Activated T-cell treated with anti-CD3 and anti-CD28 coated beads, Interleukin-2, amount 50 U/mL, for 4 hours (primary cell): ENCODE measurements around the gene PHYHIPL. TPM values are rescaled to one million over a fixed set of nuclear protein-coding genes. Genes with fewer than 3 reads are reported as not detected.
"Not testable (repeated sequence)": the region's sequence is repeated elsewhere in the genome, so short reads cannot be mapped to it uniquely, and the experiment has no call there.

ENCODE experiments used
- ATAC-seq, 2 donors: fragments of 200-7000 bp; cut with Tn5 transposase; one replicate each; pipeline ENCODE4 v1.10.0; 2021
- DNase-seq: peaks from one replicate; pipeline ENCODE4 v3.0.0-alpha.2; 2020
- H3K27me3 Mint-ChIP-seq: one replicate; pipeline ENCODE4 v1.8.0; 2021; ENCODE audit warnings: low read depth, mixed read lengths
- H3K36me3 Mint-ChIP-seq: one replicate; pipeline ENCODE4 v1.8.0; 2022; ENCODE audit warnings: mixed read lengths; ENCODE audit not compliant: insufficient read depth
- H3K4me1 Mint-ChIP-seq: one replicate; pipeline ENCODE4 v1.8.0; 2021; ENCODE audit warnings: low read depth, mixed read lengths
- H3K4me3 Mint-ChIP-seq: one replicate; pipeline ENCODE4 v1.8.0; 2021; ENCODE audit warnings: mild to moderate bottlenecking, moderate library complexity, mixed read lengths
- H3K9me3 Mint-ChIP-seq: one replicate; pipeline ENCODE4 v1.8.0; 2021; ENCODE audit warnings: mixed read lengths
- total RNA-seq, 3 donors: library from RNA; stranded (reverse); gene quantifications; one replicate each; pipeline ENCODE4 v1.2.1, GENCODE V29; 2021

Gene PHYHIPL
- total RNA-seq, 3 donors from 2014 or later = not detected

DNA sequence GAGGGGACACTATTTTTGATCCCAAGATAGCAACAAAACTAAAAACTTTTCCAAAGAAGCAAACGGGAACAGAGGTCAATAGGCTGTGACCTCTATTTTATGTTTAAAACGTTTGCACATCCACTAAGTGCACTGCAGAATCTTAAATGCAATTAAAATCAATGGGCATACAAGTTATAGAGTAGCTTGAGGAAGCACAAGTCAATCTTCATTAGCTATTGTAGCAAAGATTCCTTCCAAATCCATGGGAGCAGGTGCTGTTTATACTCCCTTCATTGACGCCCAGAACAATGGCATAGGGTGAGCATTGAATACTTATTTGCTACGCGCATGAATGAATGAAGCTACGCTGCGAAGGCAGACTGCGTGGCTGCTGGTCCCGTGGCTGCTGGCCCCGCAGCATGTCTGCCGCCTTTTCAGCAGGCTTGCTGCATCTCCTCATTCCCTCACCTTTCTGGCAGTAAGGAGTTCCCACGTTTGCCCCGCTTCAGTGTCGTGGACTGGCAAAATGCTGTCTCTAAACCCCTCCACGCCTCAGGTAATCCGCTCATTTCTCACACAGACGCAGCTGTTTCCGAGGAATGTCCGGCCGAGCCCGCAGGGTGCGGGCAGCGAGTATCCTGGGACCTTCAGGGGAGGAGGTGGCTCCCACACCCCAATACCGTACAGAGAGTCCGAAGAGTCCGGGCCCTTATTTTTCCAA is 754 bp upstream of the PHYHIPL start:
- DNase-seq = no peak
- peak in 1 of 2 donors; percentile 18 for ATAC-seq
- H3K9me3 Mint-ChIP-seq = peaks cover 4% of the 10 kb centered on the region
- H3K27me3 Mint-ChIP-seq = peaks cover 17% of the 10 kb centered on the region
- H3K4me3 Mint-ChIP-seq = no peak overlapping the region
- H3K36me3 Mint-ChIP-seq = no peaks in the 10 kb centered on the region
- no peaks in the 10 kb centered on the region for H3K4me1 Mint-ChIP-seq

DNA sequence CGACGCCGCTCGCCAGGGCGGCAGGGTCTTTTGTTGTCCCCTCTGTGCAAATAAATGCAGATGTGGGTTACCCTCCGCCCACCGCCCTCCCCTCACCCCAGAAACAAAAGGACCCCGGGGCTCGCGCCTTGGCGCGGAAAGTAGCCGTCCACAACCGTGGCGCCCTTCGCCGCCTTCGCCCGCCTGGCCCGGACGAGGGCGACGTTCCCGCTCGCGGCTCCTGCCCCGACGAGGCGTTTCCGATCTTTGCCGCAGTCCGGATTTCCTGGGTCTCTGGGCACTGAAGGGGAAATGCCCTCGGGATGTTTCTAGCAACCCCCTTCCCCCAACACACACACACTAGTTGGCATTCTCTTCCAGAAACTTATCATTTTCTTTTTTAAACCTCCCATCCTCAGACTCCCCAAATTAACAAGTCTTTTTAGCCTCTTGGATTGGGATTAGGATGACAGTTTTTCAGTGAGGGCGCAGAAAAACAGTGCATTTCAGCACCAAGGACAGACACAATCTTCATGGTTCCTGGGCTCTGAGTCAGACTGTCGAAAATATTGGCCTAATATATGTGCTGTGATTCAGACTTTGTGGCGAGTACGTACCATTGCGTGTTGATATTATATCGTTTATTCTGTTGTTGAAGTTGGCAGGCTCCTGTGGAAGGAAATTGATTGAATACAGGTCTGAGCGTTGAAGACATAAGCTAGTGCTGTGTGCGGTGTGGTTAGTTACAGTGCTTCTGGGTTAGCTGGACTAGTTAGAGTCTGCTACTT is 771 bp downstream of the PHYHIPL start:
- H3K4me1 Mint-ChIP-seq = no peaks in the 10 kb centered on the region
- H3K36me3 Mint-ChIP-seq = no peaks in the 10 kb centered on the region
- peaks cover 17% of the 10 kb centered on the region for H3K27me3 Mint-ChIP-seq
- ATAC-seq (no peak), DNase-seq (no peak)
- no peak overlapping the region for H3K4me3 Mint-ChIP-seq
- H3K9me3 Mint-ChIP-seq = peaks cover 4% of the 10 kb centered on the region

DNA sequence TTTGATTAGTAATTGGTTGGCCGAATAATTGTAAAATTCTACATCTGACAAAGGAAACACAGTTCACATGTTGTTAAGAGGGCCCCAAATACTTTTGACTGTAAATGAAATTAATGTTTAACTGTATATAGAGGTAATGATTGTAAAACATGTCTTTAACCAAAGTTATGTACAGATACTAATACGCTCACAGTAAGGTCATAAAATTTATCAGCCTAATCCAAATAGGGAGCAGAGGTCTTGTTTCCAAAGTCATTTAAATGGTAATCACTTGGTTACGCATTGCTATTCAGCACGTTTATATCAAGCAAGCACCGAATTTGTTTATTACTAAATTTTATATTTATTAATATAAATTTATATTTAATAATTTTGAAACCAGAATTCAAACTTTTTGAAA is 1.4 kb downstream of the PHYHIPL start:
- ATAC-seq = no peak
- no peak for DNase-seq
- H3K4me3 Mint-ChIP-seq = no peak overlapping the region
- H3K4me1 Mint-ChIP-seq = no peaks in the 10 kb centered on the region
- H3K9me3 Mint-ChIP-seq = peaks cover 4% of the 10 kb centered on the region
- H3K36me3 Mint-ChIP-seq = no peaks in the 10 kb centered on the region
- H3K27me3 Mint-ChIP-seq = peaks cover 17% of the 10 kb centered on the region

DNA sequence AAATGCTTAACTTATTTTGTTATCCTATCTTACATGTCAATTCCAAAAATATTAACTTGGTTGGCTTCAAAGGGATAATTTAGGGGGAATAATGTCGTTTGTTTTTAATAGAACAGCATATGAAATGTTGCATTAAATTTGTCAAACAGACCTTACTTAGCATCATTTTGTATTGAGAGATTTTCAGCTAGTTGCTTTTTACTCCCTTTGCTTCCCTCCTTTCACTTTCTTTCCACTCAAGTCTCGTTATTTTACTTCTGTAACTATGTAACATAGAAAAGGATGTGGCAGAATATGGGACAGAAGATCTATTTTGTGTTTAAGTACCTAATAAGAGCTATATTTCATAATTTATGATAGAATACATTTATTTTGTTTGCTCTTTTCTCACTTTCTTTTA is 2.6 kb downstream of the PHYHIPL start:
- no peaks in the 10 kb centered on the region for H3K36me3 Mint-ChIP-seq
- no peaks in the 10 kb centered on the region for H3K4me1 Mint-ChIP-seq
- H3K9me3 Mint-ChIP-seq = peaks cover 4% of the 10 kb centered on the region
- peaks cover 17% of the 10 kb centered on the region for H3K27me3 Mint-ChIP-seq
- ATAC-seq = no peak
- no peak overlapping the region for H3K4me3 Mint-ChIP-seq
- DNase-seq = no peak

DNA sequence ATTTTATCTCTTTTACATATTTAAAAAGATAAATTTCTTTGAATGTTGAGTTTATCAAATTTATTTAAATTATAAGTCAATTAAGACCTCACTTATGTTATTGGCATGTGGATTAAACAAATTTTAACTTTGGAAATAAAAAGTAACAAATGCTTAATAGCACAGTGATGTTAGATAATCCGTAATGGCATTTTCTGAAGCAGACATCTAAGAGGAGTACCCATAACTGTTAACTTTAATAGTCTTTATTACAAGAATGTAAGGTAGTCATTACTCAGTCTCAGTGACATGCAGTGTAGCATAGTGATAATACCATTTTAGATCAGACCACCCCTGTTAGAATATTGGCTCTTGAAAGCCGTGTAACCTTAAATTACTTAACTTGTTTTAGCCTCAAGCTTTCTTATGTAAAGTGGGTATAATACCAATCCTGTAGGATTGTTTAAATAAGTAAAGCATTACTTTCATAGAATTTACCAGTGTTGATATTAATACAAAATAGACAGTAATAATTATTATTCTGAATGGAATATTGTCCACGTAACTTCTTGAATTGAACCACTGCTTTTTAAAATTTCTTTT is 4.3 kb downstream of the PHYHIPL start:
- Mint-ChIP-seq H3K9me3 (peaks cover 8% of the 10 kb centered on the region), H3K4me3 (no peak overlapping the region), H3K36me3 (no peaks in the 10 kb centered on the region), H3K4me1 (no peaks in the 10 kb centered on the region), H3K27me3 (peaks cover 14% of the 10 kb centered on the region)
- no peak for ATAC-seq
- no peak for DNase-seq

DNA sequence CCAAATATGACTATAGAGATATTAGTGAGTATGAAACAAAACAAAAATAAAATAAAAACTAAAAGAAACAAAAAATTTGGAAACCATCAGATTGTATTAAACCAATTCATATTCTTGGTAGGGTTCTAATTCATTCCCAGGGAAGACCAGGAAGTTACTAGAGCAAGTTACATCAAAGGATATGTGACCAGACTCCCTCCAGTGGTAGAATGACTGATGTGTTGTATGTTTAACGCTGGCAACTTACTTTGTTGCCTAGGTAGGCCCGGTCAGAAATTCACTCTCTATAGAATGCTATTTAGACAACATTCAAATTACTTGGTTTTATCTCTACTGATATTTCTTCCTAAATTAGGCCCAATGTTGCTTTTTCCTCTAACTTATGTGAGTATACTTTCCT is 5.2 kb downstream of the PHYHIPL start:
- H3K9me3 Mint-ChIP-seq = peaks cover 8% of the 10 kb centered on the region

DNA sequence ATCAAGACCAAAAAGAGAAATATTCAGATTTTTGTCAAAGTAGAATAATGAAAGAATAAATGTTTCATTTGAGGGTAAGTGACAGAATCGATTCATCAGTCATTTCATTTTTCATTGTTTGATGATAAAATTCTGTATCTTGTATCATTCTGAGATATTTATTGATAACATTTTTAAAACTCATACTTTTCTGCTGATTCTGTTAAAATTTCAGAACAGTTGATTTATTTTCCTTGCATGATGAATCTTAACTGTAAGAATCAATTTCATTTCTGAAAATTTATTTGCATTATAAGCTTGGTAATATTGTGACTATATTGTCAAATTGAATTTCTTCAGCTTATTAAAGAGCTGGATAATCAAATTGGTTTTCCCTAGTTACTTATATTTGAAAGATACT is 13.9 kb downstream of the PHYHIPL start:
- no peak for ATAC-seq
- no peak for DNase-seq
- Mint-ChIP-seq H3K4me1 (no peaks in the 10 kb centered on the region), H3K27me3 (no peaks in the 10 kb centered on the region), H3K36me3 (no peaks in the 10 kb centered on the region), H3K4me3 (no peak overlapping the region), H3K9me3 (peaks cover 3% of the 10 kb centered on the region)

More for the DNA sequence above, 5.2 kb downstream of the PHYHIPL start:
- no peak for ATAC-seq
- no peaks in the 10 kb centered on the region for H3K36me3 Mint-ChIP-seq
- no peak overlapping the region for H3K4me3 Mint-ChIP-seq
- peaks cover 11% of the 10 kb centered on the region for H3K27me3 Mint-ChIP-seq
- no peak for DNase-seq
- no peaks in the 10 kb centered on the region for H3K4me1 Mint-ChIP-seq

DNA sequence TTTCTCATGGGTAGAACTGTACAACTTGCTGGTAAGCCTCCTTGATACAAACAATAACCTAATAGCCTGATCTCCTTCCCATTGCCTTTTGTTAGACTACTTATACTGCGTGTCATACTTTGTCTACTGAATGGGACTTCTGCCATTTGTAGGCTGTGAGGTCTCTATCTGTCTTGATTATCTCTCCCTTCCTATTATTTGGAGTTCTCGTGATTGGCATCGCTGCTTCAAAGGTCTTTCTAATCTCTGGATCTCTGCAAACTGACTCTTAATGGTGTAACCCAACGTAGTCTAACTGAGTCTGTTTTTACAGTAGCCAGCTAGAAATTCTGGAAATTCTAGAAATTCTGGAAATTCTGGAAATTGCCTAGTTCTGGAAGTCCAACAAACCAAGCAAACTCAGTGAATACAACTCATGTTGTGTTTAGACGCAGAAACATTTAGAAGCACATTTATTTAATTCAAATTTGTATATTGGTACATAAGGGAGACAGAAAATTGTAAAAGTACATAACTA is 29.8 kb downstream of the PHYHIPL start:
- DNase-seq = no peak

DNA sequence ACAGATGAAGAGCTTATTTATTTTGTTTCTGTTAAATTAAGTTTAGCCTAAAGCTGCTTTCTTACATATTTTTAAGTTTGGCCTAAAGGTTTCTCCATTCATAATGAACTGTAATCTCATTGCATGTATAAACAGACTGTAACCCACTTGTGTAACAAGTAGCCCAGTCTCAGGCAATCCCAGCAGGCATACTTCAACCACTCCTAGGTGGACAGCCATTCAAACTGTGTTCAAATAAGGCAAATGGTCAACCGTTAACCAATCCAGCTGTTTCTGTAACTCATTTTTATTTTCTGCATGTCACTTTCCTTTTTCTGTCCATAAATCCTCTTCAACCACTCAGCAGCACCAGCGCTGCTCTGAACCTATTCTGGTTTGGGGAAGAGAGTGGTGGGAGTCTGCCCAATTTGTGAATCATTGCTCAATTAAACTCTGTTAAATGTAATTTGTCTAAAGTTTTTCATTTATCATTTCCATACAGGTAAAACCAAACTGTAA is 35.9 kb downstream of the PHYHIPL start:
- no peaks in the 10 kb centered on the region for H3K27me3 Mint-ChIP-seq
- H3K36me3 Mint-ChIP-seq = no peaks in the 10 kb centered on the region
- ATAC-seq (no peak), DNase-seq (no peak)
- no peak overlapping the region for H3K4me3 Mint-ChIP-seq
- no peaks in the 10 kb centered on the region for H3K4me1 Mint-ChIP-seq
- H3K9me3 Mint-ChIP-seq = peaks cover 9% of the 10 kb centered on the region

More for the DNA sequence above, 29.8 kb downstream of the PHYHIPL start:
- no peaks in the 10 kb centered on the region for H3K4me1 Mint-ChIP-seq
- no peaks in the 10 kb centered on the region for H3K36me3 Mint-ChIP-seq
- no peaks in the 10 kb centered on the region for H3K27me3 Mint-ChIP-seq
- peaks cover 10% of the 10 kb centered on the region for H3K9me3 Mint-ChIP-seq
- no peak overlapping the region for H3K4me3 Mint-ChIP-seq
- no peak for ATAC-seq

DNA sequence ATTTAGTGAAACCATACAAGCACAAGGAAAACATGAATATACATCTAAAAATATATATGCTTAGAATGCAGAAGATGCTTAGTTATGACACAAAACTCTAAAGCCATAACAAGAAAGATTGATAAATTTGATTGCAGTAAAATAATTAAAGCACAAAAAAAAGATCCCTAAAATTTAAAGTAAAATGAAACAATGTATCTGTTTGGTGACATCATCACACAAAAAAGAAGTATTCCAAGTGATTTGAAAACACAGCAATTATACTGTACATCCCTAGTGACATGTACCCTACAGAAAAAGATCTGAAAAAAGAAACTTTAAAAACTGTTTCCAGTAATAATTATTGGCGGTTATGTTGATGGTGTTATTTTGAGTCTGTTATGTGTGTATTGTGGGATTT is 37.7 kb downstream of the PHYHIPL start:
- no peak for ATAC-seq
- Mint-ChIP-seq H3K4me3 (no peak overlapping the region), H3K4me1 (no peaks in the 10 kb centered on the region), H3K36me3 (no peaks in the 10 kb centered on the region), H3K27me3 (no peaks in the 10 kb centered on the region), H3K9me3 (peaks cover 5% of the 10 kb centered on the region)
- DNase-seq = no peak

DNA sequence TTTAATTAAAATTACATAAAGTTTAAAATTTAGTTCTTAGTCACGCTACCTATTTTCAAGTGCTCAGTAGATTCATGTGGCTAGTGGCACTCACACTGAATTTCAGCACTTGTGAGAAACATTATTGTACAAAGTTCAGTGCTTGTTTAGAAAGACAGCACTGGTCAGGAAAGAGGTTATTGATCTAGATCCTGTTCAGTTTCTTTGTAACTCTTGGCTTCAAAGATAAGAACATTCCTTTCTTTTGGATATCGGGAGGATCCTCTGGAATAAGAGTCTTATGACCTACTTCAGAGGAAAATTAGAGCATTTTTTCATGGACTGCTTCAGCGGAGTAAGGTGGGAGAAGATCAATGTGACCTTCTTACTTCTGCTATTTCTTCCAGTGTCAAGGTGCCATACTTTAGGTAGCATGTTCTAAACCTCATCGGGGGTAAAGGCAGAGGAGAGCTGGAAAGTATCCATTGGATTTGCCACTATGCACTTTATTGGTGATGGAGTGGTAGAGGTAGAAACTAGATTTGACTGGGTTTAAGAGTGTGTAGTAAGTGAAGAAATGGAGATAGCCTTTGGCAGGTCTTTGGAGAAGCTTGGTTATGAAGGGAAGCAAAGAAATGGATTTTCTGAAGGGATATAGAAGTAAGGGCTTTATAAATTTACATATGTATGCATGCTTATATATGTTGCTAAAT is 39.9 kb downstream of the PHYHIPL start:
- DNase-seq = no peak
- Mint-ChIP-seq H3K27me3 (no peaks in the 10 kb centered on the region), H3K9me3 (peaks cover 5% of the 10 kb centered on the region), H3K36me3 (no peaks in the 10 kb centered on the region), H3K4me1 (no peaks in the 10 kb centered on the region), H3K4me3 (no peak overlapping the region)
- ATAC-seq = no peak

DNA sequence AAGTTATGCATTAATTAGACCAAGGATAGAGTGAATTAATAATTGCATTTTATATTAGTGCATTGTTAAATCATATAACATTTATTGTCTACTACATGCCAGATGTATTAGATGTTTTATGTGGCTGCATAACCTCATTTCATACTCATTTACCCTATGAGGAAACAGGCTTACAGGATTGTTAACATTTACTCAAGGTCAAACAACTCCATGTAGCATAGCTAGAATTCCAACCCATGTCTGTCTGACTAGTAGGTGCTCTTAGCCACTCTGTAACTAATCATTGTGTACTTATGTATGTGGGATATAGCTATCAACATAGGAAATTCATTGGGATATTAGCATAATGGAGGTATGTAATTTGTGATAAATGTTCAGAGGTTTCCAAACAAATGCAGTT is 46.3 kb downstream of the PHYHIPL start:
- DNase-seq = no peak
- Mint-ChIP-seq H3K9me3 (no peaks in the 10 kb centered on the region), H3K27me3 (no peaks in the 10 kb centered on the region), H3K4me3 (no peak overlapping the region), H3K4me1 (no peaks in the 10 kb centered on the region), H3K36me3 (no peaks in the 10 kb centered on the region)
- no peak for ATAC-seq

DNA sequence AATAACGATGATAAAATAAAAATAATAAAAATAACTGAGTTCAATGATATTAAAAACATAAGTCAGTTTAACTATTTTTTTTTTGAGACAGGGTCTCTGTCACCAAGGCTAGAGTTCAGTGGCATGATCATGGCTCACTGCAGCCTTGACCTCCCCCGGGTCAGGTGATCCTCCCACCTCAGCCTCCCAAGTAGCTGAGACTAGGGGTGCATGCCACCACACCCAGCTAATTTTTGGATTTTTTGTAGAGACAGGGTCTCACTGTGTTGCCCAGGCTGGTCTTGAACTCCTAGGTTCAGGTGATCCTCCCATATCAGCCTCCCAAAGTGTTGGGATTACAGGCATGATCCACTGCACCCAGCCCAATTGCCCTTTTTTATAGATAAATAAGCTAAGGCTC is 47.2 kb downstream of the PHYHIPL start:
- not testable (repeated sequence) for H3K36me3 Mint-ChIP-seq, H3K9me3 Mint-ChIP-seq, H3K4me1 Mint-ChIP-seq, H3K27me3 Mint-ChIP-seq, ATAC-seq, DNase-seq, H3K4me3 Mint-ChIP-seq

DNA sequence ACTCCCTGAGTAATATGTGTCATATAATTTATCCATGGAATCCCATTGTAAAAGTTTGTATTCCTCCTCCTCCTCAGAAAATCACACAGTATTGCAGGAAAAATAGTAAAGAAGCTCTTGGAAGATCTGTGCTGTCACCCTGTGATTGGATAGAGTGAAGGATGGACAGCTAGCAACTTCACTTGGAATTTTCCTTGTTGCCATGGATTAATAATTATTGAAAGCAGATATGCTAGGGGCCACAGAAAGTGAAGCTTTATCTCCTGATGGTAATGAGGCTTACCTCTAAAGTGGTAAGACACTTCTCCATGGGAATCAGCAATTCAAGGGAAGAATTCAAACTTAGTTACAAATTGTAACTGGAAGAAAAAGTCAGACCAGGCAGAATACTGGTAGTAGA is 48.8 kb downstream of the PHYHIPL start:
- Mint-ChIP-seq H3K9me3 (no peaks in the 10 kb centered on the region), H3K36me3 (no peaks in the 10 kb centered on the region), H3K4me3 (no peak overlapping the region), H3K4me1 (no peaks in the 10 kb centered on the region), H3K27me3 (no peaks in the 10 kb centered on the region)
- ATAC-seq (no peak), DNase-seq (no peak)
